GM19324 (cell line): ENCODE measurements around the gene CA11.
"Not testable (repeated sequence)": the region's sequence is repeated elsewhere in the genome, so short reads cannot be mapped to it uniquely, and the experiment has no call there.

Source experiments
- ATAC-seq: cut with Tn5 transposase; IDR thresholded peaks from one replicate; pipeline ENCODE4 v1.9.1; 2021; ENCODE audit warnings: mild to moderate bottlenecking, moderate library complexity; ENCODE audit not compliant: unreplicated experiment, low FRiP score

CA11 gene

GRCh38 chr19:48644839-48645619, 958 bp downstream of the CA11 start:
- ATAC-seq = peak; percentile 46

DNA sequence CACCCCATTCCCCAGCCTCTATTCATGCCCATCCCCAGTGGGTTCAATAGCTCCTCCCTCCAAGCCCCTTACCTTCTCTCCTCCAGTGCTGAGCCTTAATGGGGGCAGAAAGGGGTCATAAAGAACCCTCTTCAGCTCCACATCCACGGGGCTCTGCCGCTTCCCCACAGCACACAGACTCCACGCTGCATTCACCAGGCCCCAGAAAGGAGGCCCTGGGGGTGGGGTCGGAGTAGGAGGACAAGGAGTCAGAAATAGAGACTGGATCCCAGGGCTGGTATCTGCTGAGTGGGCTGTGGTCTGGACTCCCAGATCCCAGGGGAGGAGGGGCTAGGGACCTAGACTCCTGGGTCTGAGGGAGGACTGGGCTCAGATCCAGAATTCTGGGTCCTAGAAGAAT, 1.6 kb downstream of the CA11 start:
- ATAC-seq = no peak

- no peak for ATAC-seq
Observed at GRCh38 chr19:48642862-48643261, 3.1 kb downstream of the CA11 start.

DNA sequence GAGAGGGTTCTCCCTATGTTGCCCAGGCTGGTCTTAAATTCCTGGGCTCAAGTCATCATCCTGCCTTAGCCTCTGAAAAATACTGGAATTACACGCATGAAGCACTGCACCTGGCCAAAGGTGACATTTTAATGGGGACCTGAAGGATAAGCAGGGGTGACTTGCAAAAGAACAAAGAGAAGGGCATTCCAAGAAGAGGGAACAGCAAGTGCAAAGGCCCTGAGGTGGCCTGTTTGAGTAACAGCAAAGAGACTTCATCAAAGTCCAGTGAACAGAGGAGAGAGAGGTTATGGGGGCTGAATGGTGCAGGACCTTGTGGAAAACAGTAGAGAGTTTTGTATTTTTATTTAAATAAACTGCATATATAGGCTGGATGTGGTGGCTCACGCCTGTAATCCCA, 4.1 kb downstream of the CA11 start:
- no peak for ATAC-seq

- ATAC-seq = no peak
Observed at GRCh38 chr19:48639483-48640375, 6.3 kb downstream of the CA11 start.

- ATAC-seq = no peak
Observed at GRCh38 chr19:48638831-48639381, 7.1 kb downstream of the CA11 start.

GRCh38 chr19:48637948-48638830, 7.8 kb downstream of the CA11 start:
- ATAC-seq = peak; percentile 11

- ATAC-seq = peak; percentile 83
Observed at GRCh38 chr19:48637449-48637947, 8.5 kb downstream of the CA11 start.

- ATAC-seq = no peak
Observed at GRCh38 chr19:48636859-48637448, 9.0 kb downstream of the CA11 start, which contains the start of gene DBP. TSS of gene DBP (minus strand) at chr19:48637379. CDS start at chr19:48636994, 385 bp downstream.

DNA sequence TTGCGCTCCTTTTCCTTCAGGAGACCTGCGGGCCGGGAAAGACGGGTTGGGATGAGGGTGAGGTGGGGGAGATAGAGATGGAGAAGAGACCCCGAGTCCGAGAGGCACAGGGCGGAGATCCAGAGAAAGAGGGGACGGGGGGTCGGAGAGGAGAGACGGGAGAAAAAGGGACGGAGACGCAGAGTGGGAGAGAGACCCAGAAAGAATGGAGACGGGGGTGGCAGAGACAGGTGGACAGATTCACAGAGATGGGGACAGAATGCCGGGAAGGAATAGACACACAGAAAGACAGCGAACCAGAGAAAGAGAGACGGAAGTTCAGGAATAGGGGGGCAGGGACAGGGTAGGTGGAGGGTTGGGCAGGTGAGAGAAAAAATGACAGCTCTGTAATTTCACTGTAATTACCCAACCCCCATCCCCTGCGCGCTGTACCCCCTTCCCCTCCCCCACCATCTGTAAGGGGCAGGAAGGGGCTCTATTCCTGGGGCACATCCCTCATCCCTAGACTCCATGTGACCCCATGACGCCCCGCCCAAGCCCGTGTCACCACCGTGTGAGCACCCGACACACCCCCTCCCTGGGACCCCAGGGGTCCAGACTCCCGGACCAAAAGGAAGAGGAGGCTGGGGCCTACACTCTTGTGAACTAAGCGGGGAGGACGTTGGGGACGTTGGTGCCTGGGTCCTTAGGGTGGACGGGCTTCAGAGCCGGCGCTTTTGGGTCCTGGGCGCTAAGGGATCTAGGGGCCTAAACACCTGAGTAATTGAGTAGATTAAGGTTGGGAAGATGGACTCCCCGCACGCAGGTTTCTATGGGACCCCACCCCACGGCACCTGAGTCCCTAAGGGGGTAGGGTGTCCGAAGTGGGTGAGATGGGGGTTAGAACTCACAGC, 9.8 kb downstream of the CA11 start:
- ATAC-seq = no peak

- ATAC-seq = peak; percentile 19
Observed at GRCh38 chr19:48635263-48635965, 10.6 kb downstream of the CA11 start.

- ATAC-seq = peak; percentile 38
Observed at GRCh38 chr19:48634424-48635262, 11.3 kb downstream of the CA11 start.

- ATAC-seq = no peak
Observed at GRCh38 chr19:48634036-48634342, 12.0 kb downstream of the CA11 start.

GRCh38 chr19:48633148-48634035, 12.6 kb downstream of the CA11 start:
- ATAC-seq = no peak

DNA sequence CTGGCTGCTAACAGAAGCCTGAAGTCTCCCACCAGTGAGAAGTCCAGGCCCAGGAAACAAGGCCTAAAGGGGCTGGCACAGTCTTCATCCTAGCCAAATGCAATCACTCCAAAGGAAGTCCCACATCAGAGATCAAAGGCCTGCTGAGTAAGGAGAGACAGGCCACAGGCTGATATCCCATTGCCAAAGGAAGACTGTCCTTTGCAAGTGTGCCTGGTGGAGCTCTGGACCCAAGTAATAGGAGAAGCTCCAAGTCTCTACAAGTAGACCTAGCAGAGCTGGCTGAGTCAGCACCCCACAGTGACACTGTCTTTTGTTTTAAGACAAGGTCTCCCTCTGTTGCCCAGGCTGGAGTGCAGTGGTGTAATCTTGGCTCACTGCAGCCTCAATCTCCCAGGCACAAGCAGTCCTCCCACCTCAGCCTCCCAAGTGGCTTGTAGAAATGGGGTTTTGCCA, 13.3 kb downstream of the CA11 start:
- no peak for ATAC-seq

DNA sequence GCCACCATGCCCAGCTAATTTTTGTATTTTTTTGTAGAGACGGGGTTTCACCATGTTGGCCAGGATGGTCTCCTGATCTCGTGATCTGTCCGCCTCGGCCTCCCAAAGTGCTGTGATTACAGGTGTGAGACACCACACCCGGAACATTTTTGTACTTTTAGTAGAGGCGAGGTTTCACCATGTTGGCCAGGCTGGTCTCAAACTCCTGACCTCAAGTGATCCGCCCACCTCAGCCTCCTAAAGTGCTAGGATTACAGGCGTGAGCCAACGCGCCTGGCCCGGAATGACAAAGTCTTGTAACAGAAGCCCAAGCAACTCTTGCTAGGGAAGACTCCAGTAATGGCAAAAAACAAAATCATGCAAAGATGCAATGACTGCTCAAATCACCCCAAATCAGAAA, 13.7 kb downstream of the CA11 start:
- ATAC-seq = not testable (repeated sequence)
